PC-9 (cell line): ENCODE results near the gene SLC22A31. TPM values are rescaled to one million over a fixed set of nuclear protein-coding genes. Genes with fewer than 3 reads are reported as not detected.

ENCODE experiments used
- BruUV-seq: library from RNA; stranded (reverse); fragments of 400-500 nt; replicated peaks from 2 replicates; lab custom pipeline; 2021; lab: Mats Ljungman, UMichigan
- CTCF ChIA-PET: fragments of 300-600 bp; sonication (Branson Sonifier 250); formaldehyde crosslinking; loops from one replicate; lab custom pipeline; 2022; ENCODE audit warnings: antibody characterized with exemption; lab: Charles Lee
- POLR2A ChIA-PET: fragments of 300-600 bp; sonication (Branson Sonifier 250); formaldehyde crosslinking; loops from one replicate; lab custom pipeline; 2022; ENCODE audit warnings: antibody characterized with exemption; ENCODE audit not compliant: unreplicated experiment; lab: Charles Lee
- DNase-seq, 2 experiments: peaks; one replicate each; pipeline versions ENCODE4 v3.0.0 to v3.0.0-alpha.2; 2015 to 2022; ENCODE audit warnings: mixed read lengths in 1 of 2
- H2AFZ ChIP-seq: fragments of 200-600 bp; sonication (generic); 2 replicates; pipeline ENCODE4 v1.8.1; 2017; ENCODE audit warnings: antibody characterized with exemption
- H3F3A ChIP-seq: fragments of 200-600 bp; sonication (generic); 2 replicates; pipeline ENCODE4 v1.8.1; 2017; ENCODE audit warnings: antibody characterized with exemption, mild to moderate bottlenecking, low read depth; ENCODE audit not compliant: insufficient read depth
- H3K27ac ChIP-seq: fragments of 200-600 bp; sonication (generic); 2 replicates; pipeline ENCODE4 v1.6.1; 2016; ENCODE audit warnings: mixed run types
- H3K27me3 ChIP-seq: fragments of 200-600 bp; sonication (generic); 2 replicates; pipeline ENCODE4 v1.6.1; 2016; ENCODE audit warnings: low read depth, mixed run types; ENCODE audit not compliant: insufficient read depth
- H3K36me3 ChIP-seq: fragments of 200-600 bp; sonication (generic); 2 replicates; pipeline ENCODE4 v1.6.1; 2016; ENCODE audit warnings: low read depth, mixed run types
- H3K4me1 ChIP-seq: fragments of 200-600 bp; sonication (generic); replicated peaks from 2 replicates; pipeline ENCODE4 v1.6.1; 2016; ENCODE audit warnings: mixed run types; ENCODE audit not compliant: insufficient read depth
- H3K4me2 ChIP-seq: fragments of 200-600 bp; sonication (generic); 2 replicates; pipeline ENCODE4 v1.6.1; 2017; ENCODE audit warnings: mixed run types
- H3K4me3 ChIP-seq: fragments of 200-600 bp; sonication (generic); 2 replicates; pipeline ENCODE4 v1.6.1; 2016; ENCODE audit warnings: mixed run types
- H3K79me2 ChIP-seq: fragments of 200-600 bp; sonication (generic); 2 replicates; pipeline ENCODE4 v1.6.1; 2017; ENCODE audit warnings: low read depth, mixed run types
- H3K9me2 ChIP-seq: fragments of 200-600 bp; sonication (generic); 2 replicates; pipeline ENCODE4 v1.8.1; 2017; ENCODE audit warnings: mild to moderate bottlenecking; ENCODE audit not compliant: insufficient read depth
- H3K9me3 ChIP-seq: fragments of 200-600 bp; sonication (generic); 2 replicates; pipeline ENCODE4 v1.8.1; 2016; ENCODE audit warnings: low read depth; ENCODE audit not compliant: insufficient read depth
- H4K20me1 ChIP-seq: fragments of 200-600 bp; sonication (generic); 2 replicates; pipeline ENCODE4 v1.8.1; 2017; ENCODE audit not compliant: insufficient read depth
- EZH2 ChIP-seq: fragments of 200-600 bp; sonication (generic); IDR thresholded peaks from 2 replicates; pipeline ENCODE4 v1.8.0; 2017; ENCODE audit warnings: antibody characterized with exemption, low read depth
- intact Hi-C: fragments of 100-400 bp; cut with micrococcal nuclease; formaldehyde crosslinking; loops from one replicate; pipeline ENCODE4 v1.10.0; 2022; ENCODE audit not compliant: unreplicated experiment
- total RNA-seq: library from RNA; stranded (reverse); gene quantifications from 2 replicates; pipeline ENCODE4 v1.2.3, GENCODE V29; 2021
- TF ChIP-seq, protein P1 (sequence below): fragments of 200-600 bp; sonication (generic); conservative IDR thresholded peaks from 2 replicates; pipeline ENCODE4 v1.6.1; 2017; ENCODE audit warnings: mixed run types, antibody characterized with exemption, mild to moderate bottlenecking, moderate library complexity

SLC22A31 gene
- total RNA-seq, 1 experiment from 2014 or later, result 2.5 TPM

DNA sequence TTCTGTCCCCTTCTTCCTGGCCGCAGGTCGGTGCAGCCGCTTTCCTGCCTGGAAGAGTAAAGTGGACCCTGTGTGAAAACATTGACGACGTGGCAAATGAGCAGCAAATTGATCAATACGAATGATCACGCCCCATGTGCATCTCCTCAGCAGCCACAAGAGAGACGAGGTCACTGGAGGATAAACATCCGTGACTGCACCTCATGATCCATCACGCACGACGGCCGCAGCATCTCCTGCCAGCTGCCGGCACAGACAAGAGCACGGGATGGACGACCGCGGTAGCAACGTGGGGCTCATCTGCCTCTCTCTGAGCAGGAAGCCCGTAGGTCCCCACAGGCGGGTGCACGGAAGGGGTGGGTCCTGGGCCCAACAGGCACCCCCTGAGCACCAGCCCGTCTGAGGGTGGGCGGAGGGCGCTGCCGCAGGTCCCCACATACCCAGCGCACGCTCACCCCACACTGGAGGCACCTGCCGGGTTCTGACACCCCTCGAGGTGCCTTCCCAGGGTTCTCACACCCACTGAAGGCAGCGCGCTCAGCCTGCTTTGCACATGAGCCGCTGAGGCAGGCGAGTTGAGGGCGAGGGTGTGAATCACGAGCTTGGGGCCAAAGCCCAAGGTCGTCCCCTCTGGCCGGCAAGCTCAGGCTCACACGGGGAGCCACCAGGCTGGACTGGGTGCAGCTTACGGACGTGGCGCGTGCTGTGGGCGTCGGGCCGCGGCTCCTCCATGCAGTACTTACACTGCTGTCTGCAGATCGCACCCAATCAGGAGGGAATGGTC lies 41.1 kb downstream of the SLC22A31 start:
- H3K27ac ChIP-seq, result no peak overlapping the region
- DNase-seq, result no peak
- no peaks in the 10 kb centered on the region for H3K9me2 ChIP-seq
- POLR2A ChIA-PET, result no interaction called here
- CTCF ChIA-PET, result no interaction called here
- H4K20me1 ChIP-seq, result peaks cover 3% of the 10 kb centered on the region; the same call in 1 of the 2 replicates
- intact Hi-C loops, result no loop called here
- TF ChIP-seq, protein P1, sequence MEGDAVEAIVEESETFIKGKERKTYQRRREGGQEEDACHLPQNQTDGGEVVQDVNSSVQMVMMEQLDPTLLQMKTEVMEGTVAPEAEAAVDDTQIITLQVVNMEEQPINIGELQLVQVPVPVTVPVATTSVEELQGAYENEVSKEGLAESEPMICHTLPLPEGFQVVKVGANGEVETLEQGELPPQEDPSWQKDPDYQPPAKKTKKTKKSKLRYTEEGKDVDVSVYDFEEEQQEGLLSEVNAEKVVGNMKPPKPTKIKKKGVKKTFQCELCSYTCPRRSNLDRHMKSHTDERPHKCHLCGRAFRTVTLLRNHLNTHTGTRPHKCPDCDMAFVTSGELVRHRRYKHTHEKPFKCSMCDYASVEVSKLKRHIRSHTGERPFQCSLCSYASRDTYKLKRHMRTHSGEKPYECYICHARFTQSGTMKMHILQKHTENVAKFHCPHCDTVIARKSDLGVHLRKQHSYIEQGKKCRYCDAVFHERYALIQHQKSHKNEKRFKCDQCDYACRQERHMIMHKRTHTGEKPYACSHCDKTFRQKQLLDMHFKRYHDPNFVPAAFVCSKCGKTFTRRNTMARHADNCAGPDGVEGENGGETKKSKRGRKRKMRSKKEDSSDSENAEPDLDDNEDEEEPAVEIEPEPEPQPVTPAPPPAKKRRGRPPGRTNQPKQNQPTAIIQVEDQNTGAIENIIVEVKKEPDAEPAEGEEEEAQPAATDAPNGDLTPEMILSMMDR, result no peak
- no peak for TF ChIP-seq EZH2
- H3K4me2 ChIP-seq, result no peak overlapping the region
- no peak overlapping the region for H2AFZ ChIP-seq
- H3K4me1 ChIP-seq, result no peaks in the 10 kb centered on the region
- no peaks in the 10 kb centered on the region for H3K79me2 ChIP-seq
- H3K36me3 ChIP-seq, result no peaks in the 10 kb centered on the region
- peaks cover 26% of the 10 kb centered on the region; the same call in 1 of the 2 replicates for H3F3A ChIP-seq
- H3K4me3 ChIP-seq, result no peak overlapping the region
- no peaks in the 10 kb centered on the region for H3K27me3 ChIP-seq
- no peaks in the 10 kb centered on the region for H3K9me3 ChIP-seq
- BruUV-seq, result no TSS peak

DNA sequence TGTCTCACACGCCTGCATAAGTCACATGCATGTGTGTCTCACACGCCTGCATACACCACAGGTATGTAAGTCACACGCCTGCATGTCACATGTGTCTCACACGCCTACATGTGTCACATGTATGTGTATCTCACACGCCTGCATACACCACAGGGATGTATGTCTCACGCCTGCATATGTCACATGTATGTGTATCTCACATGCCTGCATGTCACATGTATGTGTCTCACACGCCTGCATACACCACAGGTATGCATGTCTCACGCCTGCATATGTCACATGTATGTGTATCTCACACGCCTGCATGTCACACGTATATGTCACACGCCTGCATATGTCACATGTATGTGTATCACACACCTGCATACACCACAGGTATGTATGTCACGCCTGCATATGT lies 42.6 kb downstream of the SLC22A31 start:
- Histone ChIP-seq H3K4me2 (no peak overlapping the region), H3K27me3 (no peaks in the 10 kb centered on the region), H3K79me2 (no peaks in the 10 kb centered on the region), H3K9me2 (no peaks in the 10 kb centered on the region), H3F3A (peaks cover 23% of the 10 kb centered on the region; the same call in 1 of the 2 replicates), H3K27ac (no peak overlapping the region), H3K4me3 (no peak overlapping the region), H3K36me3 (no peaks in the 10 kb centered on the region), H4K20me1 (peaks cover 3% of the 10 kb centered on the region; the same call in 1 of the 2 replicates), H3K4me1 (no peaks in the 10 kb centered on the region; the same call in 1 of the 2 replicates), H2AFZ (no peak overlapping the region), H3K9me3 (no peaks in the 10 kb centered on the region)
- ChIA-PET POLR2A (no interaction called here), CTCF (no interaction called here)
- no peak for DNase-seq
- no TSS peak for BruUV-seq
- TF ChIP-seq EZH2, result no peak
- TF ChIP-seq, protein P1, result no peak
- intact Hi-C loops, result no loop called here

DNA sequence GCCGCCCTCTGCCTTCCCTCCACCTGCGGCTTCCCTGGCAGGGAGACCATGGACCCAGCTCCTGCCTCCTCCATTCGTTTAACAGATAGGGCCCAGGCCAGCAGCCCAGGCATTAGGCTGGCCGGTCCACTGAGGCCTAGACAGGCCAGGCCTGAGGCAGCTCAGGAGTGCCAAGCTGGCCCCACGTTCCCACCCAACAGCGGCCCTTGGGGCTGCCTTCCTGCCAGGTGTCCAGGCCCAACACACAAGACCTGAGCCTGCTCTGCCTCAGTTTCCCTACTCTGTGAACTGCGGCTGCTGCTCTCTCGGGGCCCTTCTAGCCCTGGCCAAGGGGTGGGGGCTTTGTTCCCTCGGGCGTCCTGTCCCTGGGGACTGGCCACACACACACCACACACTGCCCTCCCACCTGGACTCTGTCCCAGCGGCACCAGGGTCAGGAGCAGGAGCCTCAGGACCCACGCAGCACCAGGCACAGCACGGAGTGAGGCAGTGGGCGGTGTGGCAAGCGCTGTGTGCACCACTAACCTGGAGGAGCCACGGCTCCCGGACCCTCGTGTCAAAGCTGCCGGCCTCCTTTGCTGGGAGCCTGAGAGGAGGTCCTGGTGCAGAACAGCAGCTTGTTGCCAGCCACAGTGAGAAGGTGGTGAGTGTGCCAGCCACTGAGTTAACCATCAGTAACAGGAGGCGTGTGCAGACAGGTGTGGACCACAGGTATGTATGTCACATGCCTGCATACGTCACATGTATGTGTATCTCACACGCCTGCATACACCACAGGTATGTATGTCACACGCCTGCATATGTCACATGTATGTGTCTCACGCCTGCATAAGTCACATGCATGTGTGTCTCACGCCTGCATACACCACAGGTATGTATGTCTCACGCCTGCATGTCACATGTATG lies 43.3 kb downstream of the SLC22A31 start:
- DNase-seq, result no peak
- Histone ChIP-seq H2AFZ (no peak overlapping the region), H4K20me1 (peaks cover 3% of the 10 kb centered on the region; the same call in 1 of the 2 replicates), H3K9me3 (no peaks in the 10 kb centered on the region), H3K4me2 (no peak overlapping the region), H3K27me3 (no peaks in the 10 kb centered on the region), H3K4me1 (no peaks in the 10 kb centered on the region; the same call in 1 of the 2 replicates), H3K36me3 (no peaks in the 10 kb centered on the region), H3K4me3 (no peak overlapping the region), H3K79me2 (no peaks in the 10 kb centered on the region), H3K27ac (no peak overlapping the region), H3K9me2 (no peaks in the 10 kb centered on the region), H3F3A (peaks cover 23% of the 10 kb centered on the region; the same call in 1 of the 2 replicates)
- POLR2A ChIA-PET, result no interaction called here
- intact Hi-C loops, result no loop called here
- BruUV-seq, result no TSS peak
- CTCF ChIA-PET, result no interaction called here
- TF ChIP-seq, protein P1, result no peak
- TF ChIP-seq EZH2, result no peak
